HEK293 (cell line): ENCODE measurements around the gene SPG11.

Source experiments
- HOXD13 ChIP-seq: sonication (generic); formaldehyde crosslinking; IDR thresholded peaks from 2 replicates; pipeline ENCODE4 v1.8.0; 2022; ENCODE audit warnings: missing genetic modification reagents, borderline replicate concordance
- KLF9 ChIP-seq: fragments of 450-650 bp; formaldehyde crosslinking; IDR thresholded peaks from 2 replicates; pipeline ENCODE4 v1.5.1; 2016; ENCODE audit warnings: missing biosample characterization, missing genetic modification characterization, low read depth
- MZF1 ChIP-seq: fragments of 450-650 bp; formaldehyde crosslinking; IDR thresholded peaks from 2 replicates; pipeline ENCODE4 v1.5.1; 2017; ENCODE audit warnings: missing biosample characterization, missing genetic modification characterization, borderline replicate concordance
- PRDM1 ChIP-seq: fragments of 450-650 bp; formaldehyde crosslinking; IDR thresholded peaks from 2 replicates; pipeline ENCODE4; 2016; ENCODE audit warnings: missing biosample characterization, missing genetic modification characterization
- SP2 ChIP-seq: fragments of 450-650 bp; formaldehyde crosslinking; IDR thresholded peaks from 2 replicates; pipeline ENCODE4 v1.5.1; 2016; ENCODE audit warnings: missing biosample characterization, missing genetic modification characterization
- SP3 ChIP-seq: fragments of 450-650 bp; formaldehyde crosslinking; IDR thresholded peaks from 2 replicates; pipeline ENCODE4 v1.5.1; 2016; ENCODE audit warnings: missing biosample characterization, missing genetic modification characterization
- TRIM28 ChIP-seq: IDR thresholded peaks from 2 replicates; pipeline ENCODE4 v1.6.1; 2011; ENCODE audit warnings: low read length, control low read depth, borderline replicate concordance
- ZBTB20 ChIP-seq: fragments of 450-650 bp; formaldehyde crosslinking; IDR thresholded peaks from 2 replicates; pipeline ENCODE4 v1.5.1; 2016; ENCODE audit warnings: missing biosample characterization, missing genetic modification characterization
- ZBTB48 ChIP-seq: fragments of 450-650 bp; formaldehyde crosslinking; IDR thresholded peaks from 2 replicates; pipeline ENCODE4 v1.5.1; 2016; ENCODE audit warnings: missing biosample characterization, missing genetic modification characterization
- ZBTB8A ChIP-seq: fragments of 450-650 bp; formaldehyde crosslinking; IDR thresholded peaks from 2 replicates; pipeline ENCODE4 v1.5.1; 2016; ENCODE audit warnings: missing biosample characterization, missing genetic modification characterization
- ZFHX2 ChIP-seq: fragments of 450-650 bp; formaldehyde crosslinking; conservative IDR thresholded peaks from 2 replicates; pipeline ENCODE4 v1.5.1; 2016; ENCODE audit warnings: missing biosample characterization, missing genetic modification characterization
- ZFP37 ChIP-seq: fragments of 450-650 bp; formaldehyde crosslinking; IDR thresholded peaks from 2 replicates; pipeline ENCODE4 v1.5.1; 2016; ENCODE audit warnings: missing biosample characterization, missing genetic modification characterization
- ZIC2 ChIP-seq: fragments of 450-650 bp; formaldehyde crosslinking; IDR thresholded peaks from 2 replicates; pipeline ENCODE4 v1.5.1; 2016; ENCODE audit warnings: missing biosample characterization, missing genetic modification characterization
- ZNF2 ChIP-seq: fragments of 450-650 bp; formaldehyde crosslinking; IDR thresholded peaks from 2 replicates; pipeline ENCODE4 v1.5.1; 2016; ENCODE audit warnings: missing biosample characterization, missing genetic modification characterization
- ZNF24 ChIP-seq: fragments of 450-650 bp; formaldehyde crosslinking; IDR thresholded peaks from 2 replicates; pipeline ENCODE4 v1.5.1; 2016; ENCODE audit warnings: missing biosample characterization, missing genetic modification characterization
- ZNF335 ChIP-seq: fragments of 450-650 bp; formaldehyde crosslinking; conservative IDR thresholded peaks from 2 replicates; pipeline ENCODE4 v1.5.1; 2016; ENCODE audit warnings: missing biosample characterization, missing genetic modification characterization
- ZNF394 ChIP-seq: fragments of 450-650 bp; formaldehyde crosslinking; IDR thresholded peaks from 2 replicates; pipeline ENCODE4 v1.5.1; 2016; ENCODE audit warnings: missing biosample characterization, missing genetic modification characterization, mild to moderate bottlenecking, moderate library complexity, borderline replicate concordance
- ZNF596 ChIP-seq: fragments of 450-650 bp; IDR thresholded peaks from 2 replicates; pipeline ENCODE4 v1.5.0; 2018; ENCODE audit warnings: missing biosample characterization, mild to moderate bottlenecking, missing genetic modification characterization, moderate library complexity
- ZNF600 ChIP-seq: fragments of 450-650 bp; formaldehyde crosslinking; IDR thresholded peaks from 2 replicates; pipeline ENCODE4 v1.5.1; 2016; ENCODE audit warnings: missing biosample characterization, missing genetic modification characterization
- ZNF610 ChIP-seq: fragments of 450-650 bp; formaldehyde crosslinking; IDR thresholded peaks from 2 replicates; pipeline ENCODE4 v1.5.1; 2016; ENCODE audit warnings: missing biosample characterization, missing genetic modification characterization, borderline replicate concordance
- ZNF623 ChIP-seq: fragments of 450-650 bp; formaldehyde crosslinking; IDR thresholded peaks from 2 replicates; pipeline ENCODE4 v1.5.1; 2016; ENCODE audit warnings: missing biosample characterization, missing genetic modification characterization
- ZNF629 ChIP-seq: fragments of 450-650 bp; formaldehyde crosslinking; IDR thresholded peaks from 2 replicates; pipeline ENCODE4 v1.5.1; 2017; ENCODE audit warnings: missing biosample characterization, missing genetic modification characterization
- ZNF843 ChIP-seq: fragments of 450-650 bp; formaldehyde crosslinking; IDR thresholded peaks from 2 replicates; pipeline ENCODE4 v1.5.1; 2016; ENCODE audit warnings: missing biosample characterization, missing genetic modification characterization
- ZXDB ChIP-seq: fragments of 450-650 bp; formaldehyde crosslinking; IDR thresholded peaks from 2 replicates; pipeline ENCODE4 v1.5.1; 2016; ENCODE audit warnings: missing biosample characterization, missing genetic modification characterization
- TF ChIP-seq, protein P1 (sequence below): fragments of 450-650 bp; formaldehyde crosslinking; IDR thresholded peaks from 2 replicates; pipeline ENCODE4 v1.5.1; 2016; ENCODE audit warnings: missing biosample characterization, missing genetic modification characterization
- TF ChIP-seq, protein P2 (sequence below): fragments of 450-650 bp; formaldehyde crosslinking; IDR thresholded peaks from 2 replicates; pipeline ENCODE4 v1.5.1; 2016; ENCODE audit warnings: missing biosample characterization, missing genetic modification characterization

The SPG11 gene

GRCh38 chr15:44711096-44711742, 47.8 kb upstream of the SPG11 start, which contains the start of the genes B2M and PATL2 (continued):
- TF ChIP-seq, protein P1, sequence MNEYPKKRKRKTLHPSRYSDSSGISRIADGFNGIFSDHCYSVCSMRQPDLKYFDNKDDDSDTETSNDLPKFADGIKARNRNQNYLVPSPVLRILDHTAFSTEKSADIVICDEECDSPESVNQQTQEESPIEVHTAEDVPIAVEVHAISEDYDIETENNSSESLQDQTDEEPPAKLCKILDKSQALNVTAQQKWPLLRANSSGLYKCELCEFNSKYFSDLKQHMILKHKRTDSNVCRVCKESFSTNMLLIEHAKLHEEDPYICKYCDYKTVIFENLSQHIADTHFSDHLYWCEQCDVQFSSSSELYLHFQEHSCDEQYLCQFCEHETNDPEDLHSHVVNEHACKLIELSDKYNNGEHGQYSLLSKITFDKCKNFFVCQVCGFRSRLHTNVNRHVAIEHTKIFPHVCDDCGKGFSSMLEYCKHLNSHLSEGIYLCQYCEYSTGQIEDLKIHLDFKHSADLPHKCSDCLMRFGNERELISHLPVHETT (tag by site-specific recombination), result 0 out of 2 replicates have a peak, but pooled peaks have one; percentile 18
- TF ChIP-seq ZBTB48 (tag by site-specific recombination) (0 out of 2 replicates have a peak, but pooled peaks have one; percentile 37), ZFP37 (tag by site-specific recombination) (peak; percentile 31; the same call in 1 of the 2 replicates), ZNF843 (tag by site-specific recombination) (0 out of 2 replicates have a peak, but pooled peaks have one; percentile 20), ZNF596 (tag by site-specific recombination) (peak; percentile 56), ZBTB8A (tag by site-specific recombination) (peak; percentile 80), ZNF394 (peak; percentile 86), ZNF610 (tag by site-specific recombination) (0 out of 2 replicates have a peak, but pooled peaks have one; percentile 21), ZNF623 (tag by site-specific recombination) (no peak), MZF1 (tag by site-specific recombination) (no peak), ZFHX2 (tag by site-specific recombination) (peak; percentile 22; the same call in 1 of the 2 replicates), ZNF600 (tag by site-specific recombination) (0 out of 2 replicates have a peak, but pooled peaks have one; percentile 32), HOXD13 (0 out of 2 replicates have a peak, but pooled peaks have one; percentile 20), TRIM28 (peak; percentile 25; the same call in 1 of the 2 replicates), PRDM1 (tag by site-specific recombination) (peak; percentile 73), KLF9 (tag by site-specific recombination) (peak; percentile 34; the same call in 1 of the 2 replicates), ZNF335 (tag by site-specific recombination) (peak; percentile 84), ZXDB (tag by site-specific recombination) (peak; percentile 55; the same call in 1 of the 2 replicates), ZNF24 (tag by site-specific recombination) (peak; percentile 24; the same call in 1 of the 2 replicates), ZNF2 (tag by site-specific recombination) (peak; percentile 57; the same call in 1 of the 2 replicates), SP2 (tag by site-specific recombination) (peak; percentile 36), ZNF629 (tag by site-specific recombination) (no peak), ZBTB20 (peak; percentile 34; the same call in 1 of the 2 replicates), ZIC2 (peak; percentile 37; the same call in 1 of the 2 replicates), SP3 (0 out of 2 replicates have a peak, but pooled peaks have one; percentile 13)
- TF ChIP-seq, protein P2, sequence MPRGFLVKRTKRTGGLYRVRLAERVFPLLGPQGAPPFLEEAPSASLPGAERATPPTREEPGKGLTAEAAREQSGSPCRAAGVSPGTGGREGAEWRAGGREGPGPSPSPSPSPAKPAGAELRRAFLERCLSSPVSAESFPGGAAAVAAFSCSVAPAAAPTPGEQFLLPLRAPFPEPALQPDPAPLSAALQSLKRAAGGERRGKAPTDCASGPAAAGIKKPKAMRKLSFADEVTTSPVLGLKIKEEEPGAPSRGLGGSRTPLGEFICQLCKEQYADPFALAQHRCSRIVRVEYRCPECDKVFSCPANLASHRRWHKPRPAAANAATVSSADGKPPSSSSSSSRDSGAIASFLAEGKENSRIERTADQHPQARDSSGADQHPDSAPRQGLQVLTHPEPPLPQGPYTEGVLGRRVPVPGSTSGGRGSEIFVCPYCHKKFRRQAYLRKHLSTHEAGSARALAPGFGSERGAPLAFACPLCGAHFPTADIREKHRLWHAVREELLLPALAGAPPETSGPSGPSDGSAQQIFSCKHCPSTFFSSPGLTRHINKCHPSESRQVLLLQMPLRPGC (tag by site-specific recombination), result peak; percentile 81
